ENCODE data around the gene MYPOP. TPM values are rescaled to one million over a fixed set of nuclear protein-coding genes. Genes with fewer than 3 reads are reported as not detected.

The MYPOP gene
- total and polyA plus RNA-seq, 11 donors = 7.9 to 16.0 (median 9.8) TPM

DNA sequence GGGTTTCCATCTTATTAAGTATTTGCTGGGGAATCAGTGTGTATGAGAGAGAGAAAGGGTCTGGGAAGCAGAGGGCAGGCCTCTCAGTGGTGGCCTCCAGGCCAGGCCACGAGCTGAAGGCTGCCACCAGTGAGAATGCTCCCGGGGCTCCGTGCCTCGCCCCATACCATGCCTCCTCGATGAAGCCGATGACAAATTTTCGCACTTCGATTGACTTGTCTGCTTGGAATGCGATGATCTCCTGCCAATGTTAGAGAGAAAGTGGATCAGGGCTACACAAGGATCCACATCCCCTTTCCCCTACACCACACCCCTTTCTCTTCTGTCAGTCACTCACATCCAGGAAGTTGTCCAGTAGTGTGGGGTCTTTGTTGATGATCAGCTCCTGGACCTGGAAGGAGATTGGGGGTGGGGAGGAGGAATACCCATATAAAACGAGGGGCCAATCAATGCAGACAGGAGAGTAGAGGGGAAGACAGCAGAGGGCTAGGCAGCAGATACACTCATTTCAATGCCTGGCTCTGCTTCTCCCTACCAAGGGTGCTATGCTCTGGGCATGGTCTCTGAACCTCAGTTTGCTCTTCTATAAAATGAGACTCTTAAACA, 50.2 kb downstream of the MYPOP start:
- ATAC-seq = no peak
- H3K27me3 ChIP-seq = no peaks in the 10 kb centered on the region
- no peak overlapping the region for H3K27ac ChIP-seq
- peaks cover 5 to 98% (median 82%) of the 10 kb centered on the region in 9 donors for H3K36me3 ChIP-seq
- DNase-seq = no peak
- H3K9me3 ChIP-seq = no peaks in the 10 kb centered on the region
- H3K4me3 ChIP-seq = no peak overlapping the region
- TF ChIP-seq POLR2A (IDR thresholded peaks at IDR 0.05) = no peak
- TF ChIP-seq, protein P1, sequence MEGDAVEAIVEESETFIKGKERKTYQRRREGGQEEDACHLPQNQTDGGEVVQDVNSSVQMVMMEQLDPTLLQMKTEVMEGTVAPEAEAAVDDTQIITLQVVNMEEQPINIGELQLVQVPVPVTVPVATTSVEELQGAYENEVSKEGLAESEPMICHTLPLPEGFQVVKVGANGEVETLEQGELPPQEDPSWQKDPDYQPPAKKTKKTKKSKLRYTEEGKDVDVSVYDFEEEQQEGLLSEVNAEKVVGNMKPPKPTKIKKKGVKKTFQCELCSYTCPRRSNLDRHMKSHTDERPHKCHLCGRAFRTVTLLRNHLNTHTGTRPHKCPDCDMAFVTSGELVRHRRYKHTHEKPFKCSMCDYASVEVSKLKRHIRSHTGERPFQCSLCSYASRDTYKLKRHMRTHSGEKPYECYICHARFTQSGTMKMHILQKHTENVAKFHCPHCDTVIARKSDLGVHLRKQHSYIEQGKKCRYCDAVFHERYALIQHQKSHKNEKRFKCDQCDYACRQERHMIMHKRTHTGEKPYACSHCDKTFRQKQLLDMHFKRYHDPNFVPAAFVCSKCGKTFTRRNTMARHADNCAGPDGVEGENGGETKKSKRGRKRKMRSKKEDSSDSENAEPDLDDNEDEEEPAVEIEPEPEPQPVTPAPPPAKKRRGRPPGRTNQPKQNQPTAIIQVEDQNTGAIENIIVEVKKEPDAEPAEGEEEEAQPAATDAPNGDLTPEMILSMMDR (IDR thresholded peaks at IDR 0.05) = no peak
- H3K4me1 ChIP-seq = no peaks in the 10 kb centered on the region
- intact Hi-C loops (cut with DNase I) = no loop called here
- 89 to 95% (median 92%) methylated on average over 10 of the region's 10 CpGs for WGBS, 4 donors

DNA sequence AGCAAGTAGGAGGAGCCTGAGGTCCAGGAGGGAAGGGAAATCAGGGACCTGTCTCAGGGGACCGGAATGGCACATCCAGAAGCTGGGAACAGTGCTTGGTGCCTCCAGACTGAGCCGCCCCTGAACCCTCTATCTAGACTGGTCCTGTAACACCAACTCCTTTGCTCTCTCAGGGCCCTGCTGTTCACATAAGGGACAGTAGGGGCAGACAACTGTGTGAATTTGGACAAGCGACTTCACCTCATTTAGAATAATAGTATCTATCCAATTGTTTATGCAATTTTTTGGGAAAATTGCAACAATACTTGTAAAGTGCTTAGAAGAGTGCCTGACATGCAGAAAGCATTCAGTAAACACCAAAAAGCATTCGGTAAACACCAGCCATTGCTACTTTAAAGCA, 53.5 kb downstream of the MYPOP start:
- DNase-seq = peak in 1 of 5 donors; percentile 16
- no peak overlapping the region for H3K27ac ChIP-seq
- no peaks in the 10 kb centered on the region for H3K27me3 ChIP-seq
- no peaks in the 10 kb centered on the region for H3K4me1 ChIP-seq
- no peak overlapping the region for H3K4me3 ChIP-seq
- H3K9me3 ChIP-seq = no peaks in the 10 kb centered on the region
- H3K36me3 ChIP-seq = peaks cover 5 to 100% (median 99%) of the 10 kb centered on the region in 9 donors
- ATAC-seq = no peak
- intact Hi-C loops (cut with DNase I) = no loop called here
- TF ChIP-seq, protein P1 (IDR thresholded peaks at IDR 0.05) = peak in 1 of 12 donors; percentile 8
- TF ChIP-seq POLR2A (IDR thresholded peaks at IDR 0.05) = no peak
- WGBS, 4 donors = 91 to 94% (median 92%) methylated on average over 4 of the region's 4 CpGs

DNA sequence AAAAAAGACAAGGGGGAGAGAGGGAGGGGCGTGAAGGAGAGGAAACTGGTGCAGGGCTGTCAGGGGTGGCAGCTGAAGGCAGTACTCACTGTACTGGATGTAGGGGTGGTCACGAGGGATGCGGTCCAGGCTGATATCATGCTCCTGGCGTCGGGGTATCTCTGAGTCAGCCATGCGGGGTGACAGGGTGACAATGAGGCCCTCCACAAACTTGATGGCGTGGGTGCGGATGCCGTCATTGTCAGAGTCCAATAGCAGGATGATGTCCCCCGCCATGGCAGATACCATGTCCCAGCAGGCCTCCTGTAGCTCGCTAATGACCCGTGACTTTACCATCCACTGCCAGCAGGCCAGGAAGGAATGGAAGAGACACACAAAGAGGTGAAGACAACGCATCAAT, 54.8 kb downstream of the MYPOP start:
- H3K36me3 ChIP-seq = peaks cover 5 to 100% (median 99%) of the 10 kb centered on the region in 9 donors
- no peak overlapping the region for H3K4me3 ChIP-seq
- no peaks in the 10 kb centered on the region for H3K9me3 ChIP-seq
- DNase-seq = no peak
- no peak overlapping the region for H3K27ac ChIP-seq
- TF ChIP-seq, protein P1 (IDR thresholded peaks at IDR 0.05) = no peak
- TF ChIP-seq POLR2A (IDR thresholded peaks at IDR 0.05) = no peak
- peak in 2 of 4 donors; percentile 34 to 48 for ATAC-seq
- no peaks in the 10 kb centered on the region for H3K4me1 ChIP-seq
- no peaks in the 10 kb centered on the region for H3K27me3 ChIP-seq
- WGBS, 4 donors = 89 to 91% (median 89%) methylated on average over 13 of the region's 13 CpGs
- intact Hi-C loops (cut with DNase I) = no loop called here

DNA sequence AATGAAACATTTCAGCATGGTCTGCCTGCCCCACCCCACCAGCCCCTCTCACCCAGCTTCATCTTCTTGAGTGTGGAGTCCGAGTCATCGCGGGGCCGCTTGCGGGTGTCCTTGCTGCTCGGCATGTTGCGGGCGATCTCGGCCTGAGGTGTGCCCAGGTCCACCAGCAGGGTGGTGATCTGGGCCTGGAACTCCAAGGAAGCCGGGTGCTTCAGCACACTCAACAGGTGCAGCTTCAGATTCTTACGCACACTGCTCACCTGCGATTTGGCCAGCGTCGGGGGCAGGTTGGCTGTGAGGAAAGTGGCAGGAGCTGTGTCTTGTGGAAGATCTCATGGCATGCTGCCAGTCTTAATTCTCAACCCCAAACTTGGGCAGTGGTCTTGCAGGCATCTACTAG, 60.2 kb downstream of the MYPOP start:
- no peaks in the 10 kb centered on the region for H3K9me3 ChIP-seq
- DNase-seq = peak in 1 of 5 donors; percentile 37
- no peaks in the 10 kb centered on the region for H3K4me1 ChIP-seq
- TF ChIP-seq POLR2A (IDR thresholded peaks at IDR 0.05) = no peak
- TF ChIP-seq, protein P1 (IDR thresholded peaks at IDR 0.05) = no peak
- no peaks in the 10 kb centered on the region for H3K27me3 ChIP-seq
- peaks cover 3 to 100% (median 100%) of the 10 kb centered on the region in 9 donors for H3K36me3 ChIP-seq
- ATAC-seq = no peak
- intact Hi-C loops (cut with DNase I) = no loop called here
- no peak overlapping the region for H3K4me3 ChIP-seq
- H3K27ac ChIP-seq = no peak overlapping the region
- WGBS, 4 donors = 94 to 98% (median 97%) methylated on average over 13 to 14 of the region's 14 CpGs

Other genes with a start within 250 kb of the MYPOP start
- 1 to 10 TPM in 7 of 9 donors, under 1 TPM in 2; 0.64 to 7.1 (median 4.8) TPM for gene GIPR, start 234.4 kb downstream of the MYPOP start, total RNA-seq
- 1 to 10 TPM; 1.9 to 8.1 TPM for gene GIPR, start 234.4 kb downstream of the MYPOP start, polyA plus RNA-seq
- 100 to 1,000 TPM; 149 to 343 (median 248) TPM for gene SNRPD2, start 210.7 kb downstream of the MYPOP start, total RNA-seq
- 100 to 1,000 TPM; 318 to 343 TPM for gene SNRPD2, start 210.7 kb downstream of the MYPOP start, polyA plus RNA-seq
- gene QPCTL, start 209.9 kb downstream of the MYPOP start, total RNA-seq = 1 to 10 TPM; 1.5 to 5.5 (median 2.8) TPM
- 1 to 10 TPM; 2.9 to 4.5 TPM for gene QPCTL, start 209.9 kb downstream of the MYPOP start, polyA plus RNA-seq
- gene FBXO46, start 171.7 kb downstream of the MYPOP start, total RNA-seq = 10 to 100 TPM in 6 of 9 donors, 1 to 10 TPM in 3; 9.1 to 17.8 (median 10.3) TPM
- 1 to 10 TPM; 7.2 TPM for gene FBXO46, start 171.7 kb downstream of the MYPOP start, polyA plus RNA-seq
- gene MEIOSIN, start 169.2 kb downstream of the MYPOP start, total RNA-seq = not detected
- not detected for gene MEIOSIN, start 169.2 kb downstream of the MYPOP start, polyA plus RNA-seq
- gene SIX5, start 133.4 kb downstream of the MYPOP start, total RNA-seq = 10 to 100 TPM; 16.2 to 24.0 (median 22.9) TPM
- gene SIX5, start 133.4 kb downstream of the MYPOP start, polyA plus RNA-seq = 10 to 100 TPM; 13.7 to 21.9 TPM
- gene DMPK, start 120.1 kb downstream of the MYPOP start, total RNA-seq = 100 to 1,000 TPM; 131 to 778 (median 273) TPM
- gene DMPK, start 120.1 kb downstream of the MYPOP start, polyA plus RNA-seq = 100 to 1,000 TPM; 382 to 458 TPM
- gene DMWD, start 109.8 kb downstream of the MYPOP start, total RNA-seq = 100 to 1,000 TPM in 1 of 9 donors, 10 to 100 TPM in 8; 47.2 to 109 (median 67.3) TPM
- gene DMWD, start 109.8 kb downstream of the MYPOP start, polyA plus RNA-seq = 10 to 100 TPM; 41.8 to 67.3 TPM
- gene RSPH6A, start 87.3 kb downstream of the MYPOP start, total RNA-seq = not detected
- not detected for gene RSPH6A, start 87.3 kb downstream of the MYPOP start, polyA plus RNA-seq
- gene SYMPK, start 39.5 kb downstream of the MYPOP start, total RNA-seq = 10 to 100 TPM; 21.9 to 47.7 (median 34.8) TPM
- gene SYMPK, start 39.5 kb downstream of the MYPOP start, polyA plus RNA-seq = 10 to 100 TPM; 32.4 to 34.3 TPM
- gene FOXA3, start 38.3 kb downstream of the MYPOP start, total RNA-seq = not detected
- gene FOXA3, start 38.3 kb downstream of the MYPOP start, polyA plus RNA-seq = under 1 TPM in 1 of 2 donors, not detected in 1; 0.07 TPM
- 10 to 100 TPM; 17.7 to 40.0 (median 19.6) TPM for gene IRF2BP1, start 16.5 kb downstream of the MYPOP start, total RNA-seq
- gene IRF2BP1, start 16.5 kb downstream of the MYPOP start, polyA plus RNA-seq = 10 to 100 TPM; 13.6 to 14.5 TPM
- gene NANOS2, start 12.2 kb upstream of the MYPOP start, total RNA-seq = not detected
- not detected for gene NANOS2, start 12.2 kb upstream of the MYPOP start, polyA plus RNA-seq
- gene NOVA2, start 71.3 kb upstream of the MYPOP start, total RNA-seq = 10 to 100 TPM in 1 of 9 donors, 1 to 10 TPM in 8; 2.2 to 10.0 (median 4.8) TPM
- gene NOVA2, start 71.3 kb upstream of the MYPOP start, polyA plus RNA-seq = 1 to 10 TPM; 2.6 to 5.2 TPM
- 10 to 100 TPM in 2 of 9 donors, 1 to 10 TPM in 7; 4.1 to 13.7 (median 7.1) TPM for gene CCDC61, start 92.9 kb upstream of the MYPOP start, total RNA-seq
- 1 to 10 TPM; 6.4 to 6.8 TPM for gene CCDC61, start 92.9 kb upstream of the MYPOP start, polyA plus RNA-seq
- gene PGLYRP1, start 120.4 kb upstream of the MYPOP start, total RNA-seq = 1 to 10 TPM in 1 of 9 donors, under 1 TPM in 2, not detected in 6; 0.43 to 3.9 (median 0.63) TPM
- gene PGLYRP1, start 120.4 kb upstream of the MYPOP start, polyA plus RNA-seq = under 1 TPM in 1 of 2 donors, not detected in 1; 0.24 TPM
- not detected for gene IGFL4, start 138.4 kb upstream of the MYPOP start, total RNA-seq
- not detected for gene IGFL4, start 138.4 kb upstream of the MYPOP start, polyA plus RNA-seq
- not detected for gene IGFL3, start 222.1 kb upstream of the MYPOP start, total RNA-seq
- not detected for gene IGFL3, start 222.1 kb upstream of the MYPOP start, polyA plus RNA-seq
- gene IGFL2, start 245.6 kb upstream of the MYPOP start, total RNA-seq = 1 to 10 TPM in 1 of 9 donors, not detected in 8; 1.4 TPM
- not detected for gene IGFL2, start 245.6 kb upstream of the MYPOP start, polyA plus RNA-seq

Data from heart left ventricle (tissue), 16 donors.